Left ventricle myocardium superior (tissue), 1 donor: ENCODE results near the gene CTNNA3. TPM values are rescaled to one million over a fixed set of nuclear protein-coding genes. Genes with fewer than 3 reads are reported as not detected.

Source experiments
- ATAC-seq: fragments of 200-7000 bp; cut with Tn5 transposase; one replicate; pipeline ENCODE4 v1.9.1; 2020; ENCODE audit warnings: mild to moderate bottlenecking, moderate library complexity
- DNase-seq: peaks from one replicate; pipeline ENCODE4 v3.0.0-alpha.2; 2020
- intact Hi-C: fragments of 100-400 bp; cut with micrococcal nuclease; formaldehyde crosslinking; loops from one replicate; pipeline ENCODE4 v1.11.0; 2022
- total RNA-seq: library from RNA; stranded (reverse); fragmentation: NEBNext Ultra II Directional; extraction: Animal tissue kit (Norgen Biotek cat#: 25700); gene quantifications from one replicate; pipeline ENCODE4 v1.2.1, GENCODE V29; 2021
- donor health status: DM: no; HTN: yes; CAD: no; lungs with severe emphysema.

The CTNNA3 gene
- total RNA-seq, 1 donor from 2014 or later, result 130 TPM

GRCh38 chr10:67668448-67668847 is 27.5 kb downstream of the CTNNA3 start:
- DNase-seq (no peak), ATAC-seq (no peak)
- intact Hi-C loops, result loop anchor here (2.0 kb wide), 1 partner anchor 22 kb away; no protein-coding TSS in a partner anchor

DNA sequence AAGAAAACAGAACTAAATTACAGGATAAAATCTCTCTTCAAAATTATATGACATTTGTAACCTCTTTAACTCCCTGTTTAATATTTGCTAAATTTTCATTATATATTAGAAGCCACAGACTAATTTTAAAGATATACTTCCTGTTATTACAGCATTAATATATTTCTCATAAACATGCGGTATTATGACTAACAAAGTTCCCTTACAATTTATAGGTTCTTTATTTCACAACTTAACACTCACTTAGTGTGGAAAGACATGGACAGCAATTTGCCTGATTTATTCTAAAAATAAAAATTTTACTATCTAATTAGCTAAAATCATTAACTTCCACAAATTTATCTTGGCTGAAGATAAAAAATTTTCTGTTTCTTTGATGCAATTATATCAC is 29.0 kb downstream of the CTNNA3 start:
- ATAC-seq (no peak), DNase-seq (no peak)
- intact Hi-C loops, result no loop called here

GRCh38 chr10:67666416-67667034 is 29.5 kb downstream of the CTNNA3 start:
- intact Hi-C loops, result no loop called here
- ATAC-seq, result peak; percentile 45
- DNase-seq, result no peak

DNA sequence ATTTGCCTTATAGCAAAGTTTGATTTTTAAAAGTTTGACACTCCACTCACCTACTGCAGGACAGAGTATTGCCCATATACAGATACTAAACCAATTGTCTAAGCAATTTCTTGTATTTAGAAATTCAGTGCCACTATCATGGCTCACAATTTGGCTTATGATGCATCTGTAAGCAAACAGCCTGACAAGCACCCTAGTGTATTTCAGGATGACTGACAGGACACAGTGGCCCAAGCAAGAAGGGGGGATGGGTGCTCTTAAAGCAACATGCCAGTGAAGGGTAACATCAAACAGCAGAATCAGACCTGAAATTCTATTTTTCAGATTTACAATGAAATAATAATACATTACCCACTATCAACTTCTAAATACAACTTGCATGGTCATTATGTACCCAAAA is 30.5 kb downstream of the CTNNA3 start:
- peak; percentile 90 for ATAC-seq
- intact Hi-C loops, result no loop called here
- peak; percentile 25 for DNase-seq

- peak; percentile 74 for ATAC-seq
- intact Hi-C loops, result no loop called here
Observed at GRCh38 chr10:67664942-67665341, 31.1 kb downstream of the CTNNA3 start.

DNA sequence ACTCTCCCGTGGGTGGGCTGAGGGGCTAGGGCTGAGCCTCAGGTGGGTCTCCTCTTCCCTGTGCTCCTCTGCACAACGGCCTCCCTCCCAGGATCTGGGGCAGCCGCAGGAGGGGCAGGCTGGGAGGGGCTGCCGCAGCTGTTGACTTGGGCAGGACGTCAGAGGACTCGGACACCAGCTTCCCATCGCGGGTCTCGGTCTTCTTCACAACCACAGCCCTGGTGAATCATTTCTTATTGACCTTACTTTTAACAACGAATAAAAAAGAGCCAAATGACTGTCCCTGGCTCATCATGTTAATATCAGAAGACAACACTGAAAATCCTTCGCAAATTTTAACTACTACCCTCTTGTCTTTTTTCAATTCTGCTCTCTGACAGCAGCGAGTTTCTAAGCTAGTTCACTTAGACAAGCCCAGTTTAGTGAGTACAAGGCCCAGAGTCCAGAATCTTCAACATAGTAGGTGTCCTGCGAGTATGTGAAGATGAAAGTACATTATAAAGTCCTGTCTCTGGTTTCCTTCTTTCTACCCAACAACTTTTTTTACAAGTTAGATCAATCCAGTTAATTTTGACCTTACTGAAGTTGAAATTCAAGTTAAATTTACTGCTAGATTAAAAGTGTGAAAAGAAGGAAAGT is 32.4 kb downstream of the CTNNA3 start:
- intact Hi-C loops, result no loop called here
- ATAC-seq, result peak; percentile 23
- peak; percentile 25 for DNase-seq

More at GRCh38 chr10:67664942-67665341, 31.1 kb downstream of the CTNNA3 start:
- no peak for DNase-seq

DNA sequence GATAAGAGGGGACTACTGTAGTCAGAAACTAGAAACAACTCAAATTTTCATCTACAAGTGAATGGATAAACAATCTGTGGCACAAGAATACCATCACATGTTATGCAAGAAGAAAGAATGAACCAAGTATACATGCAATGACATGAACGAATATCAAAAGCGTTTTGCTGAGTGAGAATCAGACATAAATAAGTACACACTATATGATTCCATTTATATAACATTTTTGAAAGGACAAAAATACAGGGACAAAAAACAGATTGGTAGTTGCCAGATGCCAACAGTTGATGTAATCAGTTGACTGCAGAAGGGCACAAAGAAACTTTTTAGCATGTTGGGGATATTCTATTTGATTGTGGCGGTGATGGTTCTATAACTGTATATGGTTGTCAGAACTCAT is 33.6 kb downstream of the CTNNA3 start:
- intact Hi-C loops, result no loop called here
- DNase-seq (no peak), ATAC-seq (no peak)

- intact Hi-C loops, result no loop called here
- peak; percentile 71 for ATAC-seq
- no peak for DNase-seq
Observed at GRCh38 chr10:67659497-67659896, 36.5 kb downstream of the CTNNA3 start.

DNA sequence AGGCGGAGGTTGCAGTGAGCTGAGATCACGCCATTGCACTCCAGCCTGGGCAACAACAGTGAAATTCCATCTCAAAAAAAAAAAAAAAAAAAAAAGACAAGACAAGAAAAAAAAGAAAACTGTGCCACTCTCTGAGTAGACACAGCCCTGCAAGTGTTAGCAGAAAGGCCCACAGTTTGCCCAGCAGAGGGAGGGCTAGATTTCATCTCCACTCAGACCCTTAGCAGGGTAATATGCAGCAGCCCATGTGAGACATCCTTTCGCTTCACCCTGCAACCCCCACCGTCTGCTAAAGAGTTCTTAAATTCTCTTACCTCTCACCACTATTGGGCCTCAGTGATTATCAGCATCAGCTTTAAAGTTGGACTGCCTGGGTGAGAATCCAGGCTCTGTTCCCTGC is 38.2 kb downstream of the CTNNA3 start:
- intact Hi-C loops, result no loop called here
- peak; percentile 77 for ATAC-seq
- DNase-seq, result no peak

DNA sequence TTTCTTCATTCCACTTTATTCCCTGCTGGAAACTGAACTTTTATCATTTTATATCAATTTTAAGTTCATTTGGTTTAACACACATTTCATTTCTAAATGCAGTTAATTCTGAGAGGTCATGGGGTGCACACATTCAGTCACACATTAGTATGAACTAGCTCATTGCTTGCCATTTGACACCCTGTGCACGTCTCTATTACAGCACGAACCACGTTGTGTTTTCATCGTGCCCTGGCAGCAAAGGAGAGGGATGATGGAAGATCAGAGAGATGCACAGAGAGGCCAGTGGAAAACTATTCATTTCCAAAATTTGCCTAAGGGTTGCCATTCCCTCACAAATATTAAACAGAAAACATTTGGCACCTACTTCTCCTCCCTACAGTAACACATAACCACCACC is 45.4 kb downstream of the CTNNA3 start:
- intact Hi-C loops, result no loop called here
- ATAC-seq, result no peak
- no peak for DNase-seq

- intact Hi-C loops, result no loop called here
- no peak for ATAC-seq
- DNase-seq, result no peak
Observed at GRCh38 chr10:67648613-67649229, 47.3 kb downstream of the CTNNA3 start.

- ATAC-seq (no peak), DNase-seq (no peak)
- intact Hi-C loops, result no loop called here
Observed at GRCh38 chr10:67630904-67631303, 65.1 kb downstream of the CTNNA3 start.

GRCh38 chr10:67629461-67629971 is 66.5 kb downstream of the CTNNA3 start:
- DNase-seq, result no peak
- no peak for ATAC-seq
- intact Hi-C loops, result no loop called here

DNA sequence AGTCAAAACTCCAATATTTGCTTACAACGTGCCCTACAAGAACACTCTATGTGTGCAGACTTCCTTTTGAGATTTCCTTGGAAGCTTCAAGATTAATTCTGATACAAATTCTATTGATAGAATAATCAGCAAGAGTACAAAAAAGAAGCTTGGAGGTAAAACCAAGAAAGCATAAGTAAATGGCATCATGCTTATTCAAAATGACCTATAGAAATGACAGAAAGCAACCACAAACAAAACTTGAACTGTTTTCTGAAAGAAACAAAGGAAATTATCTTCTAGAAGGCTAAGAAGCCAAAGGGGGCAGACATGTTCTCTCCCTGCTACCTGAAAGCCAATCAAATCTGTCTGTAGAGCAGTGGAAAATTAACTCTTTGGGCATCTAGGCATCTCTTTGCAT is 73.0 kb downstream of the CTNNA3 start:
- DNase-seq (no peak), ATAC-seq (no peak)
- intact Hi-C loops, result no loop called here

- DNase-seq (no peak), ATAC-seq (no peak)
- intact Hi-C loops, result no loop called here
Observed at GRCh38 chr10:67622511-67622910, 73.5 kb downstream of the CTNNA3 start.

DNA sequence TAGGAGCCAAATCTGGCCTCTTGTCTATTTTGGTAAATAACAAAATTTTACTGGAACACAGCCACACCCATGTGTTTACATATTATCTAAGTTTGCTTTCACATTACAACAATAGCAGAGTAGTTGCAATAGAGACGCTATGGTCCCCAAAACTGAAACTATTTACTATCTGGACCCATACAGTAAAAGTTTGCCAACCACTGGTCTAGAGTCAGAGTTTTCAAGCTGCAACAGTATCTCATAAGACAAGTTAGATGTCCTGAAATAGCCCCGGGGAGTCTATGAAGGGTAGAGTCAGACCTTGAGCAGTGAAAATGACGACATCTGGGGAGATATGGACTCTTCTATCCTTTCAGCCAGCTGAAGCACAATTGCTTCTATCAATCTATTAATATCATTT is 74.2 kb downstream of the CTNNA3 start:
- ATAC-seq (no peak), DNase-seq (no peak)
- intact Hi-C loops, result no loop called here

GRCh38 chr10:67618116-67618515 is 77.9 kb downstream of the CTNNA3 start:
- intact Hi-C loops, result no loop called here
- DNase-seq, result no peak
- no peak for ATAC-seq

- no peak for DNase-seq
- ATAC-seq, result no peak
- intact Hi-C loops, result no loop called here
Observed at GRCh38 chr10:67612577-67613537, 83.1 kb downstream of the CTNNA3 start.

GRCh38 chr10:67612176-67612575 is 83.8 kb downstream of the CTNNA3 start:
- DNase-seq (no peak), ATAC-seq (no peak)
- intact Hi-C loops, result no loop called here
